Measurements from ENCODE around the gene XAB2.

Gene XAB2

DNA sequence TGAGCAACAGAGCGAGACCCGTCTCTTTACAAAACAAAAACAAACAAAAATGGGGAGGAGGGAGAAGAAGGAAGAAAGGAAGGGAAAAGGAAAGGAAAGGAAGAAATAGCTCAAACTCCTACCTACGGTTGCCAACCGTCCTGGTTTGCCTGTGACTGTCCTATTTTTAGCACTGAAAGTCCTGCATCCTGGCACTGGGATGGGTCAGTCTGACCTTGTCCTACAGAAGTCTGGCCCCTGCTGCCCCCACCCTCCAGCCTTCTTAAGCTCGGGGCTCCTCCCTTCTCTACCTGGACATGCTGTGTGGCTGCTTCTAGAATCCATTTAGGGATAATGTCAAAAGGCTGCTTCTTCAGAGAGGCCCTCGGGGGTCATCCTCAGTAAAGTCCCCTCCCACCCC is 6.3 kb upstream of the XAB2 start:
- peak overlapping the region; percentile 81 for H3K4me3 Mint-ChIP-seq
- peaks cover 9% of the 10 kb centered on the region for H3K9me3 Mint-ChIP-seq
- DNase-seq = no peak
- H3K27ac Mint-ChIP-seq = peak overlapping the region; percentile 84
- H3K27me3 Mint-ChIP-seq = peaks cover 4% of the 10 kb centered on the region
- H3K36me3 Mint-ChIP-seq = peaks cover 29% of the 10 kb centered on the region
- H3K4me1 Mint-ChIP-seq = peaks cover 41% of the 10 kb centered on the region
- CTCF ChIA-PET = interaction anchor here (1.0 kb wide), 1 partner anchor 17 kb away, joined by 4 read pairs; no protein-coding TSS in a partner anchor

DNA sequence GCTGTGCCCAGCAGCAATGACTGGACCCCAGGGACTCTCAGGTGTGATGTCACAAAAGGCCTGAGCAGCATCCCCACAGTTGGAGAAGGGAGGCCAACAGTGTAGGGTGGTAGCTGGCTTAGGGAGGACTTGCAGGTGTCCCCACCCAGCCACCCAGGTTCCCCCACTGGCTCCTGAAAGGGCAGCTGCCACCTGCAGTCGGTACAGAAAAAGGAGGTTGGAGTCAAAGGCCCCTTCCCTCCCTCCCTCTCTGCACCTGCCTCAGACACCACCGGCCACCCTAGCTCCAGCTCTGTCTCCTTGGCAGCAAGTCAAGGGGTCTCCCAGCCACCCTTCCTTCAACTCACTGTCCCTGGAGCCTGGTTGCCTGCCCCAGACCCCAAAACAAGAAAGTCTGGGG is 4.4 kb upstream of the XAB2 start, which contains the start of gene PCP2:
Gene PCP2, minus strand, starts transcription at position 22 of the 400 bp plus-strand sequence. CDS start 262 bp downstream, outside the sequence.
- peaks cover 23% of the 10 kb centered on the region for H3K36me3 Mint-ChIP-seq
- H3K4me3 Mint-ChIP-seq = no peak within 1 kb of the TSS
- peaks cover 4% of the 10 kb centered on the region for H3K27me3 Mint-ChIP-seq
- peaks cover 49% of the 10 kb centered on the region for H3K4me1 Mint-ChIP-seq
- CTCF ChIA-PET = no interaction called here
- H3K27ac Mint-ChIP-seq = no peak within 1 kb of the TSS
- no peak for DNase-seq
- no peaks in the 10 kb centered on the region for H3K9me3 Mint-ChIP-seq

DNA sequence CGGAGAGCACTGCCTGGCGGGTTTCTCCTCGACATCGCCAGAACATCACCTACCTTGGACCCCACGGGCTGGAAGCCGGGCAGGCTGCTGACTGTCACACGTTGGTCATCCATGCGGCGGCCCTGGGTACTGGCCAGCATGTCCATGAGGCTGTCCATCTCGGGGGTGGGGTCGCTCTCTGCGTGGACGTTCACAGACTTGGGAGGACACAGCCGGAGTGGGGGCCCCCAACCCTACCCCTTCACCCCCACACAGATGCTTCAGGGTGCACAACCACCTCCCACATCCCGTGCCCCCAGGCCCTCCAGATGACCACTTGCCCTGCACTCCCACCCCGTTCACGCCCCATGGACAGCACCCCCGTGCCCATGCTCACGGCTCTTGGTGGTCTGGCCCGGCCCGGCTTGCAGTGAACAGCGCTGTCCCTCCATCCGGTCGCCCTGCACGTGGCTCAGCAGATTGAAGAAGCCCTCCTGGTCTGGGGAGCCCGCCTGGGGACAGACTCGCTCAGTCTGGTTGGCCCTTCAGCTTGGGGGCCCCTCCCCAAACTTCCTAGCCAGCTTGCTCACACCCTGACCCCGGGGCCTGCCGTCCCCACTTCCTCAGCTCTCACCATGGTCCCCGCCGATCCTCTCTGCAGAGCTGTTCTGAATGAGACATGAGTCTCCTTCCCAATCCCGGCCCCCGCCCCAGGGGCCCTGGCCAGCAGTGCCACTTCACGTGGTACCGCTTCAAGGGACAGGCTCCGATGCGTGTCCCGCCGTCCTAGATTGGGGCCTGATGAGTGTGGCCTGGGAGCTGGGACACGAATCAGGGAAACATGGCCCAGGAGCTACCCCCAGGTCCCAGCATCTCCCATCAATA is 3.2 kb upstream of the XAB2 start:
- H3K4me1 Mint-ChIP-seq = peaks cover 49% of the 10 kb centered on the region
- no peak overlapping the region for H3K4me3 Mint-ChIP-seq
- no peak for DNase-seq
- H3K27me3 Mint-ChIP-seq = peaks cover 4% of the 10 kb centered on the region
- CTCF ChIA-PET = no interaction called here
- H3K36me3 Mint-ChIP-seq = peaks cover 23% of the 10 kb centered on the region
- H3K9me3 Mint-ChIP-seq = no peaks in the 10 kb centered on the region
- no peak overlapping the region for H3K27ac Mint-ChIP-seq

DNA sequence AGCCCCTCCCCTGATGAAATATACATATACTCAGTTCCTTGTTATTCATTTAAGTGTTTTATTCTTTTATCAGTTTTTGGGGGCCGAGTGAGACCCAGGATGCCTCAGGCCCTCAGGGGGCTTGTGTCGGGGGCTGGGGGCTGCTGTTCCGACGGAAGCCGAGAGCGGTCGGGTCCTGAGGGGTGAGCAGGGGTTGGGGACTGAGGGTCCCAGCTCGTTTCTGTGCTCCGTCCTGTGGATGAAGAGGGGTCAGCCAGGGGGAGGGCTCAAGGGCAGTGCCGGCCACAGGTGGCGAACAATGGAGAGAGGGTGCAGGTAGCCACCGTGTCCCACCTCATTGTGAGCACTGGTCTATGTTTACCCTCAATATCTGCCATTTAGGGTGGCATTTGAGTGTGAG is 2.2 kb upstream of the XAB2 start:
- Mint-ChIP-seq H3K9me3 (no peaks in the 10 kb centered on the region), H3K27me3 (peaks cover under 1% of the 10 kb centered on the region), H3K27ac (peak overlapping the region; percentile 47), H3K36me3 (peaks cover 28% of the 10 kb centered on the region), H3K4me1 (peaks cover 51% of the 10 kb centered on the region), H3K4me3 (peak overlapping the region; percentile 19)
- DNase-seq = no peak
- CTCF ChIA-PET = no interaction called here

DNA sequence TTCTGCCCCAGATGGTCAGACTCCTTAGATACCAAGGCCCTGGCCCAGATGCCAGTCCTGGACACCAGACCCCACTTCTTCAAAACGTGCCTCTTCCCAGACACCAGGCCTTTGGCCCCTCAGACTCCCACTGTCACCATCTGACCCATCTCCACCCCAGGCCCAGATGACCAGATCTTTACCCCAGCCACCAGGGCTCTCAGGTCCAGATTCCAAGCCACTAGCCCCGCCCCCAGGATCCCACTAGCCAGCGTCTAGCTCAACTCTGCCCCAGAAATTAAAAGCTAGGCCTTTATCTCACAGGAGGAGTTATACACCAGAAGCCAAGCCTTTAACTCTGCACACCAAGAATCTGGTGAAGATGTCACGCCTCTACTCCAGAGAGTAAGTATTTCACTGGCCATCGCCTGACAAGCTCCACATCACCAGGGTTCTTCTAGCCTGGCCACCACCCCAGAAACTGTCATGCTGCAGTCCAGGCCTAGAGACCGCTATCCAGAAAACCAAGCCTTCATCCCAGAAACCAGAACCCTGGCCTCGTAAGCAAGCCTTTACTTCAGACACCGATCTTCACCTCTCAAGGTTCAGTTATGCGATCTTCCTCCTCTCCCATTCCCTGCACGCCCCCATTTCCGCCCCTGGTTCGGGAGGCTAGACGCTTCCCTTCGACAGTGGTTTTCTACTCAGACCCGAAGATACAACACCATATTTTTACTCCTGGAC is 595 bp downstream of the XAB2 start:
- H3K9me3 Mint-ChIP-seq = no peaks in the 10 kb centered on the region
- peak overlapping the region; percentile 98 for H3K27ac Mint-ChIP-seq
- H3K4me1 Mint-ChIP-seq = peaks cover 40% of the 10 kb centered on the region
- peak; percentile 34 for DNase-seq
- no peaks in the 10 kb centered on the region for H3K27me3 Mint-ChIP-seq
- H3K36me3 Mint-ChIP-seq = peaks cover 36% of the 10 kb centered on the region
- CTCF ChIA-PET = interaction anchor here (1.2 kb wide), 1 partner anchor 9 kb away, joined by 3 read pairs; no protein-coding TSS in a partner anchor
- H3K4me3 Mint-ChIP-seq = peak overlapping the region; percentile 92

DNA sequence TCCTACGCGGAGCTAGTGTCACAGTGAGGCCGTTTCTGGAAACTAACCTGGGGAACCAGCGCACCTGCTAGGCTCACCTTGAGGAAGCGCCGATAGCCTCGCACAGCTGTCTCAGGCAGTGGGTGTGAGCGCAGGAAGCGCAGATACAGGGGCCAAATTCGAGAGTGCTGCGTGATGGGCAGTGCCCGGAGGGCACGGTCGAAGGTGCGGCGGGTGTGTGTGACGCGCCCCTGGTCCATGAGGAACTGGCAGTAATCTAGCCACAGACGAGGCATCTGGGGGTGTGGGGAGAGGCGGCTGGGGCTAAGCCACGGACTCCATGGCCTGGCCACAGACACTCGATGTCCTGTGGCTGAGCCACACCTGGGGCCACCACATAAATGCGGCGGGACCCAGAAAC is 2.2 kb downstream of the XAB2 start:
- Mint-ChIP-seq H3K4me3 (no peak overlapping the region), H3K27ac (peak overlapping the region; percentile 42), H3K27me3 (no peaks in the 10 kb centered on the region), H3K9me3 (no peaks in the 10 kb centered on the region), H3K36me3 (peaks cover 37% of the 10 kb centered on the region), H3K4me1 (peaks cover 40% of the 10 kb centered on the region)
- CTCF ChIA-PET = no interaction called here
- no peak for DNase-seq

DNA sequence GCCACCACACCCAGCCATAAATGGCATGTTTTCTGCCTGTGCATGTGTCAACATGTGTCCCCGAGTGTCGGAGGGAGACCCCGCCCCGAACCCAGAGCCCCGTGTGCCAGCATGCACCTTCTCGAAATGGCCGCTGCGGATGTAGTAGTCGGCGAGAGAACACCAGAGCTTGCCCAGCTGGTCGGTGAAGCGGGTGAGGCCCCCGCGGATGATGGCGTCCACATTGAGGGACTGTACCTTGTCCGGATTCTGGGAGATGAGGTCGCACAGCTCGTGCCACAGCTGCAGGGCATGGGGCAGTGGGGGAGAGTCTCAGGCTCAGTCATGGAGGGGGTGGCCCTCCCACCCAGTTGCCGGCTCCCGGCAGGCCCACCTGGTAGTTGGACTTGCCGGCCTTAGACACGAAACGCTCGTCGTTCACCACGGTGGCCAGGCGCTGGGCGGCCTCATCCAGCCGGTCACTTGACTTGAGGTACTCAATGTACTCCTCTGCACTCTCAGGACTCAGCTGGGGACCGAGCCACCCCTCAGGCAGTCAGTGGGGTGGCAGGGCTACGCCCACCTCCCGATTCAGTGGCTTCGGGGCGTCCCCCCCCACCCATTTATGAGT is 3.5 kb downstream of the XAB2 start:
- Mint-ChIP-seq H3K4me1 (peaks cover 37% of the 10 kb centered on the region), H3K9me3 (no peaks in the 10 kb centered on the region), H3K4me3 (no peak overlapping the region), H3K36me3 (peaks cover 42% of the 10 kb centered on the region), H3K27me3 (no peaks in the 10 kb centered on the region), H3K27ac (no peak overlapping the region)
- no peak for DNase-seq
- CTCF ChIA-PET = no interaction called here

DNA sequence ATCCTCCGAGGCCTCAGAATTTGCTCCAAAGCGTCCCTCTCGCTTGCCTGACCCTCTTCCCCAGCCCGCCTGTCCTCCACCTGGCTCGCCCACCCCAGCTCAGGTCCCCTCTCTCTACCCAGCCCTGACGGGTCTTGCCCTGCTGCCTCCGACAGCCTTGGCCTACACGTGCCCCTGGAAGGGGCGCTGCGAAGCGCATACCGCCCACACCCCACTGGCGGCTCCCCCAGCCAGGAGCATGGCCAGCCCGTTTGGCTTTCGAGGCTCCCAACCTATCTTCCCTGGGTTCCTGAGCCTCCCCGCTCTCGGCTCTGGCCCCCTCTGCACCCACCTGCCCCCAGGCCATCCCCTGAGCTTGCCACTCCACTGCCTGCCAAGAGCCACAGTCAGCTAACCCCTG is 4.5 kb downstream of the XAB2 start:
- Mint-ChIP-seq H3K9me3 (no peaks in the 10 kb centered on the region), H3K4me3 (no peak overlapping the region), H3K4me1 (peaks cover 28% of the 10 kb centered on the region), H3K27me3 (no peaks in the 10 kb centered on the region), H3K36me3 (peaks cover 42% of the 10 kb centered on the region), H3K27ac (no peak overlapping the region)
- no peak for DNase-seq
- CTCF ChIA-PET = no interaction called here

DNA sequence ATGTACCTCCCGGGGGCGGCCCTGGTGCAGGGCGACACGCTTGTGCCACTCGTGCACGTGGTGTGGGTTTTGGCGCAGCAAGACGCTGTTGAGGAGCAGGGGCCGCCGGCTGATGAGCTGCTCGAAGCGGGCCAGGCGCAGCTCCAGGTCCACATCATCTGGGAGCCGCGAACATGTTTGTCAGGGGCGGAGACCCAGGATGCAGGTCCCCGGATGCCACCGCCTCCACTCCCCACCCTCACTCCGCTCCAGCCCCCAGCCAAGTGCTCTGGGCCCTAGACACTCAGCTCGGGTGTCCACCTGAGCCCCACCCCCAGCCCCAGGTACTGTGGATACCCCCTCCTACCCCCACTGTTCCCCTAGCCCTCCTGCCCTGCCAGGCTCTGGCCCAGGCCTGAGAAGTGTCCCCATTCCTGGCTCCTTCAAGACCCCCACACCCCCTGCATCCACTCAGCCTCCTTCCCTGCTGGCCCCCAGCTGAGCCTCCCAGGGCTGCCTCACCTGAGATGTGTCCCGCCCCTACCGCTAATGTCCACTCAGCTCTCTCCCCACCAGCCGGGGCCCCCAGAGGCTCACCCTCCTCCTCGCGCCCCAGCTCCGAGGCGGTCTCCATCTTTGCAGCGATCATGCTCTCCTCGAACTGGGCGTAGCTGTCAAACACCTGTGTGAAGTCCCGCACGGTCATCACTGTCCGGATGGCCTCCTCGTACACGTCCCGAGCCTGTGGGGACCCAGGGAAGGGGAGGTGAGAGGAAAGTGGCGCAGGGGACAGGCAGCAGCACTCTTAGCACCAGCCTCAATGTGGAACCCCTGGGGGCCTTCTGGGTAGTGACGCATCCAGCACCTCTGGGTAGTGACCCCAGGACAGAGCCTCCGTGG is 5.4 kb downstream of the XAB2 start:
- CTCF ChIA-PET = no interaction called here

DNA sequence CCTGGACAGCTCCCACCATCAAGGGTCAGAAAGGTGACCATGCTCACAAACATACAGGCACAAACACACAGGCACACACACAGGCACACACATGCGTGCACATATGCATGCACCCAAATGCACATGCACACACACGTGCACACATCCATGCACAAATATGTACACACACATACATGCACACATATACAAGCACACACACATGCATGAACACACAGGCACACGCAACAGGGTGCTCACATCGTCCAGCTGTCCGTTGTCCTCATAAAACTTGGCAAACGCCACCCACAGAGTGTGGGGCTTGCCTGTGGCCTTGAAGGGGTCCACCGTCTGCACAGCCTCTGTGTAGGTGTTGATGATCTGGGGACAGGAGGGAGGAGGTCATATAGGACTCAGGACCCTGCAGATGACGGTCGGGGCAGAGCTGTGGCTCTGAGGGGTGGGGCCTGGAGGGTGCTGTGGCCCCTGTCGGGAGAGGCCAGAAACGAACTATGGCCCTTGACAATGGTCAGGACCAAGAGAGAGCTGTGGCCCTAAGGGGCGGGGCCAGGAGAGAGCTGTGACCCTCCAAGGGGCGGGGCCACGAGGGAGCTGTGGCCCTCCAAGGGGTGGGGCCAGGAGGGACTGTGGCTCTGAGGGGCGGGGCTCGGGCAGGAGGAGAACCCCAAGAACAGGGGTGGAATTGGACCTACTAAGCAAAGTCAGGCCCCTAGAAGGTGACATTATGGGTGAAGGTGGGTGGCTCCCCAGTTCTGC is 6.2 kb downstream of the XAB2 start:
- Mint-ChIP-seq H3K36me3 (peaks cover 41% of the 10 kb centered on the region), H3K27me3 (no peaks in the 10 kb centered on the region), H3K4me3 (no peak overlapping the region), H3K9me3 (no peaks in the 10 kb centered on the region), H3K4me1 (peaks cover 11% of the 10 kb centered on the region), H3K27ac (no peak overlapping the region)
- CTCF ChIA-PET = no interaction called here
- DNase-seq = no peak

More for the DNA sequence above, 5.4 kb downstream of the XAB2 start:
- Mint-ChIP-seq H3K36me3 (peaks cover 35% of the 10 kb centered on the region), H3K9me3 (no peaks in the 10 kb centered on the region), H3K27ac (no peak overlapping the region), H3K4me1 (peaks cover 20% of the 10 kb centered on the region), H3K27me3 (no peaks in the 10 kb centered on the region), H3K4me3 (no peak overlapping the region)
- no peak for DNase-seq

DNA sequence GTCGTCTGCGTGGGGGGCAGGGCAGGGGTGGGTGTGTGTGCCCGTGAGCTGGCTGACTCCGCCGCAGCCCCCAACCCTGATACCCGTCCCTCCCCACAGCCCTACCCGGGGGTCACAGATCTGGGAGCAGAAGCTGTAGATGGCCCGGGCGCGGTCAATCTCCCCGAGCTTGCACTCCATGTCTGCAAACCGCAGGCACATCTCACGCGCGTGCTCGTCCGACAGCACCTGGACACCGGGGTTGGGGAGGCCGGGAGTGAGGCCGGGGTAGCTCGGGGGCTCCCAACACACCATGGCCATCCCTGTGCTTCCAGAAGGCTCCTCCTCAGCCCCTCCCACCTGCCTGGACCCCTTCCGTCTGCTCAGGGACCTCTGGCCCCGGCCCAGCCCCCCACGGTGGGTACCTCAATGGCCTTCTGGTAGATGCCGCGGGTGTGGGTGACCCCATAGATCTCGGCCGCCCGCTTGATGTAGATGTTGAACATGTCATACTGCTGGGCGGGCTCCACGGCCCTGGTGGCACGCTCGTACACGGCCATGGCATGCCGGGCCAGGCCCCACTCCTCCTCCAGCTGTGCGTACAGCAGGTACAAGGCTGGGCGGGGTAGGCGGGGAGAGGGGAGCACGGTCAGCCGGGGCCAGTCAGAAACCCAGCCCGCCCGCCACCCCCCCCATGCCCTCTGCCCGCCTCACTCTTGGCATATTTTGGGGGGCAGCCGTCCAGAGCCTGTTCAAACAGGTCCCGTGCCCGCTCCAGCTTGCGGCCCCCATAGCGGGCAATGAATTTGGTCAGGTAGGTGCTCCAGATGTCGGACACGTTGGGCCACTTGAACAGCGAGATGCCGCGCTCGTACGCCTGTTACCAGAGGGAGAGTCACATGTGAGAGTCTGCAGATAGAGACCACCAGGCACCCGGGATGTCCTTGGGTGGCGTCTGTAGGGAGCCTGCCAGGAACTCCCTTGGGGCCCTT is 8.6 kb downstream of the XAB2 start:
- Mint-ChIP-seq H3K4me3 (no peak overlapping the region), H3K27me3 (no peaks in the 10 kb centered on the region), H3K36me3 (peaks cover 36% of the 10 kb centered on the region), H3K9me3 (no peaks in the 10 kb centered on the region), H3K27ac (no peak overlapping the region), H3K4me1 (no peaks in the 10 kb centered on the region)
- DNase-seq = no peak
- CTCF ChIA-PET = no interaction called here

DNA sequence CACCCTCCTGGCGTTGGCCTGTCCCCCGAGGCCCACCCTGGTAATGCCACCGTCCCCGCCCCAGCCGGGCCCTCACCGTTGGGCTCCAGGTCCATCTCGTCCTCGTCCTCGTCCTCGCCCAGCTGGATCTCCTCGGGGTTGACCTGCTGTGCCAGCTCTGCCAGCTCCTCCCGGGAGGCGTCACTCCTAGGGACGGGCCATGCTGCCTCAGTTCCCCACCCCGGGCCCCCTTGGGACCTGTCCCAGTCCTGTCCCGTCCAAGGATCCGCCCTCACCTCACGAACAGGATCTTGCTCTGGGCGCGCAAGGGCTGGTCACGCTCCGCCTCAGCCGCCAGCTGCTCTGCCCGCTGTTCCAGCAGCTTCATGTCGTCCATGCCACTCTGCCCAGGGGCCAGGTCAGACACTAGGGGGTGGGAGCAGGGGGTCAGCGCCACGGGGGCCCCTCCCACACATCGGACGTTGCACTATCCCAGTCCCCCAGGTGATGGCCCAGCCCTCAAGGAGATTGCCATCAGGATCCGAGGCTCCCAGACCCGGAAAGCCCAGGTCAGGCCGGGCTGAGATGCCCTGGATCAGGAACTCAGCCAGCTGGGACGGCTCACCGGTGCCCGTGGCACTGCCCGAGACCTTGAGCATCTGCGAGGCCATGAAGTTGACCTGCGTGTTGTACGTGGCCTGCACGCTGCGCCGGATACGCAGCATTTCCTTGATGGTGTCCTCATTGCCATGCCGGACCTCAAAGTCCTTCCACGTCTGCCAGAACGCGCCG is 9.5 kb downstream of the XAB2 start:
- no peaks in the 10 kb centered on the region for H3K4me1 Mint-ChIP-seq
- peak overlapping the region; percentile 5 for H3K27ac Mint-ChIP-seq
- H3K9me3 Mint-ChIP-seq = no peaks in the 10 kb centered on the region
- no peak for DNase-seq
- no peak overlapping the region for H3K4me3 Mint-ChIP-seq
- CTCF ChIA-PET = no interaction called here
- peaks cover 32% of the 10 kb centered on the region for H3K36me3 Mint-ChIP-seq
- H3K27me3 Mint-ChIP-seq = no peaks in the 10 kb centered on the region
